H1 (cell line): Measurements from ENCODE around the gene NOM1. TPM values are rescaled to one million over a fixed set of nuclear protein-coding genes. Genes with fewer than 3 reads are reported as not detected.

Experiments used
- CTCF ChIA-PET: fragments of 300-600 bp; sonication (Branson Sonifier 250); formaldehyde crosslinking; loops from one replicate; lab custom pipeline; 2021; ENCODE audit not compliant: partially characterized antibody; lab: Charles Lee
- POLR2A ChIA-PET: fragments of 300-600 bp; sonication (Branson Sonifier 250); formaldehyde crosslinking; loops from one replicate; lab custom pipeline; 2021; ENCODE audit warnings: inconsistent platforms; ENCODE audit not compliant: partially characterized antibody; lab: Charles Lee
- DNase-seq, 2 experiments: peaks; one replicate each; pipeline versions ENCODE4 v3.0.0 to v3.0.0-alpha.2; 2010 to 2022; ENCODE audit warnings: low spot score in 2 of 2, low read depth in 1 of 2, mixed read lengths in 1 of 2
- FAIRE-seq: peaks from 2 replicates; lab custom pipeline; 2011; peaks lifted over from hg19 to GRCh38; lab: Jason Lieb, UNC
- H2AFZ ChIP-seq: 2 replicates; pipeline ENCODE4 v1.8.1; 2012; ENCODE audit warnings: low read length, inconsistent platforms
- H2AK5ac ChIP-seq: 2 replicates; pipeline ENCODE4 v1.6.1; 2013; ENCODE audit warnings: low read depth, low read length
- H2BK120ac ChIP-seq: replicated peaks from 2 replicates; pipeline ENCODE3; 2013; ENCODE audit warnings: low read depth, low read length, inconsistent platforms
- H2BK12ac ChIP-seq: 2 replicates; pipeline ENCODE4 v1.6.1; 2013; ENCODE audit warnings: low read depth, low read length
- H2BK15ac ChIP-seq: 2 replicates; pipeline ENCODE4 v1.6.1; 2013; ENCODE audit warnings: low read length
- H2BK20ac ChIP-seq: 2 replicates; pipeline ENCODE4 v1.6.1; 2013; ENCODE audit warnings: low read length
- H2BK5ac ChIP-seq: 2 replicates; pipeline ENCODE4 v1.6.1; 2013; ENCODE audit warnings: low read depth, low read length
- H3K14ac ChIP-seq: 2 replicates; pipeline ENCODE4 v1.6.1; 2013; ENCODE audit warnings: inconsistent platforms; ENCODE audit not compliant: insufficient read length
- H3K18ac ChIP-seq: 2 replicates; pipeline ENCODE4 v1.6.1; 2013; ENCODE audit warnings: low read length; ENCODE audit errors: extremely low read depth
- H3K23ac ChIP-seq: 2 replicates; pipeline ENCODE4 v1.6.1; 2013; ENCODE audit warnings: inconsistent platforms; ENCODE audit not compliant: insufficient read length
- H3K23me2 ChIP-seq: 2 replicates; pipeline ENCODE4 v1.6.1; 2013; ENCODE audit warnings: low read depth, low read length
- H3K27ac ChIP-seq: 2 replicates; pipeline ENCODE4 v1.6.1; 2011; ENCODE audit warnings: low read depth, low read length, inconsistent platforms
- H3K27me3 ChIP-seq, 4 experiments: replicated peaks in 1 of 4; 1 replicate in 1 of 4; 2 replicates in 3 of 4; pipeline versions ENCODE4 v1.6.1 to v1.8.1; 2011 to 2013; ENCODE audit warnings: low read length in 3 of 4, mild to moderate bottlenecking in 3 of 4, inconsistent platforms in 2 of 4, mixed read lengths in 2 of 4, moderate library complexity in 1 of 4; ENCODE audit not compliant: control insufficient read depth in 3 of 4, insufficient read depth in 3 of 4; ENCODE audit errors: extremely low read depth in 1 of 4
- H3K36me3 ChIP-seq, 4 experiments: 2 replicates each; pipeline versions ENCODE4 v1.6.1 to v1.8.1; 2011 to 2013; ENCODE audit warnings: mild to moderate bottlenecking in 4 of 4, low read length in 3 of 4, moderate library complexity in 2 of 4, control low read depth in 1 of 4, inconsistent platforms in 1 of 4; ENCODE audit not compliant: insufficient read depth in 4 of 4, control insufficient read depth in 2 of 4
- H3K4ac ChIP-seq: replicated peaks from 2 replicates; pipeline ENCODE3; 2013; ENCODE audit warnings: low read length, low read depth, mixed read lengths, inconsistent platforms; ENCODE audit not compliant: insufficient read length
- H3K4me1 ChIP-seq, 4 experiments: replicated peaks in 1 of 4; 1 replicate in 1 of 4; 2 replicates in 3 of 4; pipeline versions ENCODE4 v1.6.1 to v1.8.1; 2011 to 2013; ENCODE audit warnings: low read length in 3 of 4, inconsistent platforms in 2 of 4, mixed read lengths in 1 of 4; ENCODE audit not compliant: insufficient read depth in 4 of 4, control insufficient read depth in 3 of 4
- H3K4me2 ChIP-seq, 2 experiments: 2 replicates each; pipeline versions ENCODE4 v1.6.1 to v1.8.1; 2011 to 2013; ENCODE audit warnings: low read depth in 2 of 2, low read length in 2 of 2, control low read depth in 1 of 2, inconsistent platforms in 1 of 2, mild to moderate bottlenecking in 1 of 2; ENCODE audit not compliant: insufficient read depth in 1 of 2
- H3K4me3 ChIP-seq, 4 experiments: fragments of 200-600, 300-600 bp in 1 of 4; sonication (generic), shearing (Covaris generic), sonication (Bioruptor Twin) in 1 of 4; 2 replicates each; pipeline versions ENCODE4 v1.5.1 to v1.8.1; 2011 to 2016; ENCODE audit warnings: low read length in 4 of 4, low read depth in 3 of 4, control low read depth in 2 of 4, inconsistent platforms in 2 of 4, mild to moderate bottlenecking in 2 of 4, mixed read lengths in 1 of 4, moderate library complexity in 1 of 4; ENCODE audit not compliant: insufficient read depth in 2 of 4; ENCODE audit errors: extremely low read depth in 1 of 4
- H3K56ac ChIP-seq: replicated peaks from 2 replicates; pipeline ENCODE3; 2013; ENCODE audit warnings: low read depth, mild to moderate bottlenecking, mixed read lengths, low read length, inconsistent platforms; ENCODE audit not compliant: insufficient read length
- H3K79me1 ChIP-seq: 2 replicates; pipeline ENCODE4 v1.6.1; 2013; ENCODE audit warnings: low read depth, low read length, control low read depth
- H3K79me2 ChIP-seq, 2 experiments: 2 replicates each; pipeline versions ENCODE4 v1.6.1 to v1.8.1; 2012 to 2013; ENCODE audit warnings: low read length in 2 of 2, mild to moderate bottlenecking in 2 of 2, inconsistent platforms in 1 of 2; ENCODE audit not compliant: insufficient read depth in 2 of 2, control insufficient read depth in 1 of 2
- H3K9ac ChIP-seq, 4 experiments: replicated peaks in 1 of 4; 1 replicate in 1 of 4; 2 replicates in 3 of 4; pipeline versions ENCODE4 v1.6.1 to v1.8.1; 2011 to 2013; ENCODE audit warnings: low read depth in 3 of 4, low read length in 3 of 4, control low read depth in 2 of 4, mild to moderate bottlenecking in 2 of 4, moderate library complexity in 2 of 4, inconsistent platforms in 1 of 4; ENCODE audit errors: extremely low read depth in 1 of 4
- H3K9me3 ChIP-seq, 2 experiments: 2 replicates each; pipeline versions ENCODE4 v1.6.1 to v1.8.1; 2012 to 2013; ENCODE audit warnings: mild to moderate bottlenecking in 2 of 2, moderate library complexity in 2 of 2, control low read depth in 1 of 2, inconsistent platforms in 1 of 2, low read depth in 1 of 2, low read length in 1 of 2, mixed read lengths in 1 of 2; ENCODE audit not compliant: insufficient read depth in 2 of 2
- H4K20me1 ChIP-seq, 2 experiments: replicated peaks in 1 of 2; 2 replicates each; pipeline versions ENCODE3 to v1.8.1; 2011 to 2013; ENCODE audit warnings: inconsistent platforms in 2 of 2, low read length in 2 of 2, mild to moderate bottlenecking in 1 of 2; ENCODE audit not compliant: insufficient read depth in 2 of 2, control insufficient read depth in 1 of 2
- H4K5ac ChIP-seq: 2 replicates; pipeline ENCODE4 v1.6.1; 2013; ENCODE audit warnings: low read length, low read depth, mixed read lengths, inconsistent platforms; ENCODE audit not compliant: insufficient read length
- H4K8ac ChIP-seq: 2 replicates; pipeline ENCODE4 v1.8.0; 2013; ENCODE audit warnings: mild to moderate bottlenecking, moderate library complexity, low read length, inconsistent platforms; ENCODE audit not compliant: insufficient read depth; ENCODE audit errors: extremely low read depth
- H4K91ac ChIP-seq: replicated peaks from 2 replicates; pipeline ENCODE3; 2013; ENCODE audit warnings: low read length, mixed read lengths, inconsistent platforms; ENCODE audit not compliant: insufficient read length
- BACH1 ChIP-seq: IDR thresholded peaks from 2 replicates; pipeline ENCODE4 v1.6.1; 2012; ENCODE audit warnings: low read length, improper control_type of control experiment
- CHD1 ChIP-seq: IDR thresholded peaks from 2 replicates; pipeline ENCODE4 v1.6.1; 2012; ENCODE audit warnings: low read depth, low read length, improper control_type of control experiment
- CHD2 ChIP-seq: IDR thresholded peaks from 2 replicates; pipeline ENCODE4 v1.6.1; 2012; ENCODE audit warnings: low read length, improper control_type of control experiment
- EP300 ChIP-seq, 2 experiments: IDR thresholded peaks; 1 replicate in 1 of 2; 2 replicates in 1 of 2; pipeline ENCODE4 v1.6.1; 2011 to 2012; ENCODE audit warnings: low read depth in 2 of 2, low read length in 2 of 2, mild to moderate bottlenecking in 2 of 2, borderline replicate concordance in 1 of 2, inconsistent platforms in 1 of 2, moderate library complexity in 1 of 2
- GTF2F1 ChIP-seq: IDR thresholded peaks from 2 replicates; pipeline ENCODE4 v1.6.1; 2012; ENCODE audit warnings: low read depth, low read length, improper control_type of control experiment, borderline replicate concordance
- MAX ChIP-seq: IDR thresholded peaks from 2 replicates; pipeline ENCODE4 v1.6.1; 2012; ENCODE audit warnings: inconsistent platforms
- NANOG ChIP-seq: IDR thresholded peaks from 2 replicates; pipeline ENCODE4 v1.6.1; 2011; ENCODE audit warnings: low read length, low read depth, mild to moderate bottlenecking, inconsistent platforms; ENCODE audit not compliant: insufficient read depth, poor library complexity, severe bottlenecking
- POLR2AphosphoS5 ChIP-seq: IDR thresholded peaks from 2 replicates; pipeline ENCODE4 v1.6.1; 2011; ENCODE audit warnings: low read depth, low read length
- SIX5 ChIP-seq: IDR thresholded peaks from 2 replicates; pipeline ENCODE4 v1.6.1; 2011; ENCODE audit warnings: mild to moderate bottlenecking, low read depth, low read length
- SP1 ChIP-seq: IDR thresholded peaks from 2 replicates; pipeline ENCODE4 v1.6.1; 2011; ENCODE audit warnings: low read depth, low read length
- ZNF274 ChIP-seq: IDR thresholded peaks from 2 replicates; pipeline ENCODE4 v1.7.0; 2012; ENCODE audit warnings: low read length, borderline replicate concordance; ENCODE audit errors: extremely low read depth
- WGBS, 2 experiments: shearing (Covaris generic) in 1 of 2; methylation state at CpG; one replicate each; pipeline versions ENCODE4 v1.1.6 to v1.1.7; 2013 to 2015; ENCODE audit warnings: low lambda C conversion rate in 2 of 2, mixed read lengths in 2 of 2, inconsistent platforms in 1 of 2, low coverage in 1 of 2, missing lambda C conversion rate in 1 of 2; ENCODE audit not compliant: insufficient replicate concordance in 2 of 2, insufficient coverage in 1 of 2, insufficient read length in 1 of 2; ENCODE audit errors: extremely low coverage in 1 of 2, missing lambda C conversion rate in 1 of 2; 5-methylcytosine and 5-hydroxymethylcytosine counted together
- polyA plus RNA-seq, 7 experiments: library from polyadenylated mRNA; depleted of rRNA in 3 of 7; stranded (reverse) in 5 of 7; unstranded in 2 of 7; fragments of >200 nt in 5 of 7; fragments of 200-250 nt in 2 of 7; gene quantifications; 1 replicate in 5 of 7; 2 replicates in 1 of 7; 4 replicates in 1 of 7; pipeline versions ENCODE4 v1.2.1 to v1.2.3, GENCODE V29; 2011 to 2013; ENCODE audit warnings: missing spikeins in 2 of 7, mixed read lengths in 2 of 7
- total RNA-seq: library from RNA; stranded (reverse); fragmentation: NEBNext Ultra II Directional; extraction: Animal tissue kit (Norgen Biotek cat#: 25700); gene quantifications from 2 replicates; pipeline ENCODE4 v1.2.1, GENCODE V29; 2021

Gene NOM1
- total and polyA plus RNA-seq, 2 of the 8 experiments (the other 6 are each of a cell fraction or from before 2014, with no cell fraction given): 10.6 to 29.1 TPM

GRCh38 chr7:157014635-157015555 is 65.4 kb downstream of the NOM1 start:
- H3K79me1 ChIP-seq: no peaks in the 10 kb centered on the region
- peaks cover 12% of the 10 kb centered on the region; the same call in 1 of the 2 replicates for H3K23me2 ChIP-seq
- no peak overlapping the region for H3K4me3 ChIP-seq
- no peak overlapping the region for H2BK120ac ChIP-seq
- peaks cover 0 to 5% (median 0%) of the 10 kb centered on the region in 4 experiments; a peak in 1 of 8 replicates for H3K36me3 ChIP-seq
- H2BK12ac ChIP-seq: peak overlapping the region; percentile 80; the same call in 1 of the 2 replicates
- H2BK5ac ChIP-seq: peak overlapping the region; percentile 60; the same call in 1 of the 2 replicates
- no peak overlapping the region; the same call in 1 of the 2 replicates for H4K8ac ChIP-seq
- no peak overlapping the region for H4K91ac ChIP-seq
- peak overlapping the region in 1 of 2 experiments; percentile 1; a peak in 1 of 4 replicates for H3K4me2 ChIP-seq
- peak overlapping the region; percentile 71 for H3K18ac ChIP-seq
- DNase-seq (no peak), FAIRE-seq (no peak)
- H2BK20ac ChIP-seq: no peak overlapping the region
- peak overlapping the region; percentile 95 for H2BK15ac ChIP-seq
- H2AK5ac ChIP-seq: peak overlapping the region; percentile 96
- WGBS, 2 experiments: 22% methylated on average over 12 of the region's 12 CpGs; no CpG with 5 or more reads in 1 of the 2 experiments
- ChIA-PET POLR2A (interaction anchor here (3.1 to 4.0 kb wide), 2 partner anchors 10 to 13 kb away, joined by 15 to 19 read pairs; no protein-coding TSS in a partner anchor), CTCF (interaction anchor here (0.6 to 2.0 kb wide), 6 partner anchors 9 to 1508 kb away, joined by 3 to 8 read pairs (median 4); no protein-coding TSS in a partner anchor)
- H3K9ac ChIP-seq: no peak overlapping the region
- no peak overlapping the region for H3K27ac ChIP-seq
- H3K23ac ChIP-seq: no peak overlapping the region
- H3K9me3 ChIP-seq: no peaks in the 10 kb centered on the region
- peaks cover 87 to 99% (median 96%) of the 10 kb centered on the region in 4 experiments for H3K27me3 ChIP-seq
- H4K20me1 ChIP-seq: peaks cover 5 to 31% of the 10 kb centered on the region in 2 experiments
- H2AFZ ChIP-seq: no peak overlapping the region
- no peaks in the 10 kb centered on the region for H3K79me2 ChIP-seq
- H3K56ac ChIP-seq: no peak overlapping the region
- H3K14ac ChIP-seq: no peak overlapping the region
- no peak overlapping the region for H4K5ac ChIP-seq
- peaks cover 14 to 58% (median 36%) of the 10 kb centered on the region in 4 experiments for H3K4me1 ChIP-seq
- no peak overlapping the region for H3K4ac ChIP-seq
- TF ChIP-seq ZNF274: no peak
- TF ChIP-seq POLR2AphosphoS5: no peak
- TF ChIP-seq SIX5: no peak
- TF ChIP-seq CHD1: no peak
- no peak for TF ChIP-seq GTF2F1
- no peak for TF ChIP-seq NANOG
- TF ChIP-seq CHD2: no peak
- TF ChIP-seq BACH1: no peak
- TF ChIP-seq SP1: no peak
- no peak for TF ChIP-seq EP300 (IDR thresholded peaks at IDR 0.05; ENCODE audit: borderline replicate concordance in 1 of 2, low read depth in 2 of 2, low read length in 2 of 2)
- no peak for TF ChIP-seq MAX
